Measurements from ENCODE around the gene PITPNM3. TPM values are rescaled to one million over a fixed set of nuclear protein-coding genes. Genes with fewer than 3 reads are reported as not detected.
"Not testable (repeated sequence)": the region's sequence is repeated elsewhere in the genome, so short reads cannot be mapped to it uniquely, and the experiment has no call there.

The PITPNM3 gene
- polyA plus RNA-seq, 1 donor from 2014 or later = 3.0 TPM

GRCh38 chr17:6483507-6483906 lies 72.8 kb downstream of the PITPNM3 start:
- Histone ChIP-seq H3K9me2 (ENCODE audit: insufficient read depth, low read length) (no peaks in the 10 kb centered on the region), H3F3A (ENCODE audit: insufficient read depth, low read length, poor library complexity, severe bottlenecking) (no peaks in the 10 kb centered on the region), H2AFZ (ENCODE audit: low read depth, low read length) (no peak overlapping the region), H3K4me3 (ENCODE audit: low read length) (no peak overlapping the region), H3K79me2 (replicated peaks; ENCODE audit: insufficient read depth, low read length) (no peaks in the 10 kb centered on the region), H3K9ac (ENCODE audit: low read length) (no peak overlapping the region), H3K9me3 (ENCODE audit: low read length) (no peaks in the 10 kb centered on the region), H4K20me1 (ENCODE audit: insufficient read depth) (no peaks in the 10 kb centered on the region), H3K36me3 (ENCODE audit: insufficient read depth, low read length) (no peaks in the 10 kb centered on the region), H3K4me2 (ENCODE audit: low read length) (no peak overlapping the region), H3K27ac (ENCODE audit: low read length) (no peak overlapping the region), H3K27me3 (ENCODE audit: insufficient read depth, low read depth, low read length) (no peaks in the 10 kb centered on the region)
- TF ChIP-seq POLR2AphosphoS5 (IDR thresholded peaks at IDR 0.05) (no peak), MXI1 (conservative IDR thresholded peaks at IDR 0.05; ENCODE audit: poor library complexity, severe bottlenecking) (no peak), EZH2 (IDR thresholded peaks at IDR 0.05; ENCODE audit: borderline replicate concordance, insufficient read depth, low read length, poor library complexity, severe bottlenecking) (no peak), CTCF (IDR thresholded peaks at IDR 0.05; ENCODE audit: poor library complexity, severe bottlenecking) (no peak), EP300 (conservative IDR thresholded peaks at IDR 0.05; ENCODE audit: poor library complexity, severe bottlenecking) (no peak), TAF1 (IDR thresholded peaks at IDR 0.05; ENCODE audit: low read depth) (no peak), RAD21 (conservative IDR thresholded peaks at IDR 0.05) (no peak), REST (IDR thresholded peaks at IDR 0.05; ENCODE audit: borderline replicate concordance) (no peak), SMC3 (conservative IDR thresholded peaks at IDR 0.05; ENCODE audit: poor library complexity) (no peak)

- not testable (repeated sequence) for H3K4me2 ChIP-seq (ENCODE audit: low read length); H2AFZ ChIP-seq (ENCODE audit: low read depth, low read length); H3F3A ChIP-seq (ENCODE audit: insufficient read depth, low read length, poor library complexity, severe bottlenecking); H3K27ac ChIP-seq (ENCODE audit: low read length); H3K9me2 ChIP-seq (ENCODE audit: insufficient read depth, low read length); H3K79me2 ChIP-seq (replicated peaks; ENCODE audit: insufficient read depth, low read length); H3K36me3 ChIP-seq (ENCODE audit: insufficient read depth, low read length); H3K27me3 ChIP-seq (ENCODE audit: insufficient read depth, low read depth, low read length); H3K9me3 ChIP-seq (ENCODE audit: low read length); H3K9ac ChIP-seq (ENCODE audit: low read length); H4K20me1 ChIP-seq (ENCODE audit: insufficient read depth); H3K4me3 ChIP-seq (ENCODE audit: low read length)
Observed at GRCh38 chr17:6482796-6483195, 73.6 kb downstream of the PITPNM3 start.

DNA sequence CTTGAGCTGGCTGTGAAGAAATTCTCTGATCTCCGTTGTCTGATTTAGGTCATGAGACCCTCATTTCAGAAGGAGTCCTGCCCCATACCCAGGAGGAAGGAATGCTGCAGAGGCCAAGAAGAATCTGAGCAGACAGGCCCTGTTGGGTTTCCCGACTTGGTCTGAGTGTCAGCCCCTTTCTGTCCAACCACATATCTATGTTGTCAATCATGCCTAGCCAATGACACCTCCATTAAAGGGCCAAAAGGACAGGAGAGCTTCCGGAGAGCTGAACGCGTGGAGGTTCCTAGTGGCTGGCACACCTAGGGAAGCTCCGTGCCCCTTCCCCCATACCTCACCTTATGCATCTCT lies 74.3 kb downstream of the PITPNM3 start:
- H3K4me2 ChIP-seq (ENCODE audit: low read length) = no peak overlapping the region
- no peaks in the 10 kb centered on the region for H4K20me1 ChIP-seq (ENCODE audit: insufficient read depth)
- H3K9ac ChIP-seq (ENCODE audit: low read length) = no peak overlapping the region
- H3K27ac ChIP-seq (ENCODE audit: low read length) = no peak overlapping the region
- H3K9me3 ChIP-seq (ENCODE audit: low read length) = no peaks in the 10 kb centered on the region
- TF ChIP-seq EP300 (conservative IDR thresholded peaks at IDR 0.05; ENCODE audit: poor library complexity, severe bottlenecking) (no peak), EZH2 (IDR thresholded peaks at IDR 0.05; ENCODE audit: borderline replicate concordance, insufficient read depth, low read length, poor library complexity, severe bottlenecking) (no peak), RAD21 (conservative IDR thresholded peaks at IDR 0.05) (no peak), REST (IDR thresholded peaks at IDR 0.05; ENCODE audit: borderline replicate concordance) (no peak), CTCF (IDR thresholded peaks at IDR 0.05; ENCODE audit: poor library complexity, severe bottlenecking) (no peak), TAF1 (IDR thresholded peaks at IDR 0.05; ENCODE audit: low read depth) (no peak), MXI1 (conservative IDR thresholded peaks at IDR 0.05; ENCODE audit: poor library complexity, severe bottlenecking) (no peak), SMC3 (conservative IDR thresholded peaks at IDR 0.05; ENCODE audit: poor library complexity) (no peak), POLR2AphosphoS5 (IDR thresholded peaks at IDR 0.05) (no peak)
- H3K36me3 ChIP-seq (ENCODE audit: insufficient read depth, low read length) = no peaks in the 10 kb centered on the region
- H3K79me2 ChIP-seq (replicated peaks; ENCODE audit: insufficient read depth, low read length) = no peaks in the 10 kb centered on the region
- no peaks in the 10 kb centered on the region for H3K9me2 ChIP-seq (ENCODE audit: insufficient read depth, low read length)
- H2AFZ ChIP-seq (ENCODE audit: low read depth, low read length) = no peak overlapping the region
- no peaks in the 10 kb centered on the region for H3F3A ChIP-seq (ENCODE audit: insufficient read depth, low read length, poor library complexity, severe bottlenecking)
- H3K4me3 ChIP-seq (ENCODE audit: low read length) = no peak overlapping the region
- no peaks in the 10 kb centered on the region for H3K27me3 ChIP-seq (ENCODE audit: insufficient read depth, low read depth, low read length)
